ENCODE measurements around the gene SLCO4A1. TPM values are rescaled to one million over a fixed set of nuclear protein-coding genes. Genes with fewer than 3 reads are reported as not detected.

The SLCO4A1 gene
- polyA plus RNA-seq, 1 experiment: 0.09 TPM

- CTCF ChIA-PET: interaction anchor here (1.0 to 1.2 kb wide), 2 partner anchors 140 to 156 kb away, joined by 3 to 4 read pairs; no protein-coding TSS in a partner anchor
- no peaks in the 10 kb centered on the region; the same call in 1 of the 2 replicates for H3K9me3 ChIP-seq (ENCODE audit: control insufficient read depth, insufficient read depth, low read length)
- POLR2A ChIA-PET: no interaction called here
- TF ChIP-seq CTCF (IDR thresholded peaks at IDR 0.05; ENCODE audit: low read depth, low read length): no peak
- H3K27ac ChIP-seq (ENCODE audit: low read depth, low read length): peak overlapping the region; percentile 97
- H3K4me3 ChIP-seq (ENCODE audit: low read depth, low read length): peak overlapping the region; percentile 52
- no peaks in the 10 kb centered on the region for H3K27me3 ChIP-seq (ENCODE audit: control insufficient read depth, insufficient read depth, low read length)
- DNase-seq (ENCODE audit: low read depth, low spot score): peak; percentile 96
These were observed 10.0 kb downstream of the SLCO4A1 start for GRCh38 chr20:62652041-62652893.

GRCh38 chr20:62652894-62653305, 10.6 kb downstream of the SLCO4A1 start:
- CTCF ChIA-PET: interaction anchor here (1.2 kb wide), 1 partner anchor 139 kb away, joined by 6 read pairs; no protein-coding TSS in a partner anchor
- no peaks in the 10 kb centered on the region; the same call in 1 of the 2 replicates for H3K9me3 ChIP-seq (ENCODE audit: control insufficient read depth, insufficient read depth, low read length)
- POLR2A ChIA-PET: no interaction called here
- TF ChIP-seq CTCF (IDR thresholded peaks at IDR 0.05; ENCODE audit: low read depth, low read length): no peak
- DNase-seq (ENCODE audit: low read depth, low spot score): no peak
- H3K27ac ChIP-seq (ENCODE audit: low read depth, low read length): peak overlapping the region; percentile 97
- H3K27me3 ChIP-seq (ENCODE audit: control insufficient read depth, insufficient read depth, low read length): no peaks in the 10 kb centered on the region
- peak overlapping the region; percentile 52; the same call in 1 of the 2 replicates for H3K4me3 ChIP-seq (ENCODE audit: low read depth, low read length)

- no peak for TF ChIP-seq CTCF (IDR thresholded peaks at IDR 0.05; ENCODE audit: low read depth, low read length)
- POLR2A ChIA-PET: no interaction called here
- H3K4me3 ChIP-seq (ENCODE audit: low read depth, low read length): no peak overlapping the region
- peak overlapping the region; percentile 97 for H3K27ac ChIP-seq (ENCODE audit: low read depth, low read length)
- no peaks in the 10 kb centered on the region; the same call in 1 of the 2 replicates for H3K9me3 ChIP-seq (ENCODE audit: control insufficient read depth, insufficient read depth, low read length)
- CTCF ChIA-PET: interaction anchor here (1.2 kb wide), 1 partner anchor 138 kb away, joined by 6 read pairs; no protein-coding TSS in a partner anchor
- H3K27me3 ChIP-seq (ENCODE audit: control insufficient read depth, insufficient read depth, low read length): no peaks in the 10 kb centered on the region
- no peak for DNase-seq (ENCODE audit: low read depth, low spot score)
These were observed 11.1 kb downstream of the SLCO4A1 start for GRCh38 chr20:62653373-62653772.

- no peaks in the 10 kb centered on the region; the same call in 1 of the 2 replicates for H3K9me3 ChIP-seq (ENCODE audit: control insufficient read depth, insufficient read depth, low read length)
These were observed 11.8 kb downstream of the SLCO4A1 start for GRCh38 chr20:62653951-62654685.

More at GRCh38 chr20:62653951-62654685, 11.8 kb downstream of the SLCO4A1 start:
- no peak overlapping the region for H3K27ac ChIP-seq (ENCODE audit: low read depth, low read length)
- CTCF ChIA-PET: interaction anchor here (1.2 kb wide), 1 partner anchor 137 kb away, joined by 6 read pairs; no protein-coding TSS in a partner anchor
- DNase-seq (ENCODE audit: low read depth, low spot score): no peak
- TF ChIP-seq CTCF (IDR thresholded peaks at IDR 0.05; ENCODE audit: low read depth, low read length): no peak
- no peak overlapping the region for H3K4me3 ChIP-seq (ENCODE audit: low read depth, low read length)
- H3K27me3 ChIP-seq (ENCODE audit: control insufficient read depth, insufficient read depth, low read length): no peaks in the 10 kb centered on the region
- POLR2A ChIA-PET: no interaction called here

Measured in AG04450 (cell line).